HG03354 (cell line): ENCODE measurements around the gene ZPBP.

Source experiments
- ATAC-seq: cut with Tn5 transposase; IDR thresholded peaks from one replicate; pipeline ENCODE4 v1.9.1; 2021; ENCODE audit warnings: mild to moderate bottlenecking; ENCODE audit not compliant: unreplicated experiment, poor library complexity, severe bottlenecking

Gene ZPBP

GRCh38 chr7:50092579-50093491 lies at the start of gene ZPBP:
Gene ZPBP, minus strand, starts transcription at chr7:50093246. Its CDS starts 52 bp downstream, at chr7:50093194.
- ATAC-seq: peak; percentile 87

- peak; percentile 54 for ATAC-seq
These were observed 49.5 kb upstream of the ZPBP start for GRCh38 chr7:50142425-50143017.

GRCh38 chr7:50141854-50142253 lies 48.8 kb upstream of the ZPBP start:
- no peak for ATAC-seq

GRCh38 chr7:50141131-50141530 lies 48.1 kb upstream of the ZPBP start:
- no peak for ATAC-seq

- no peak for ATAC-seq
These were observed 47.6 kb upstream of the ZPBP start for GRCh38 chr7:50140688-50141087.

- ATAC-seq: no peak
These were observed 45.1 kb upstream of the ZPBP start for GRCh38 chr7:50138101-50138500.

GRCh38 chr7:50125766-50126165 lies 32.7 kb upstream of the ZPBP start:
- no peak for ATAC-seq

- ATAC-seq: peak; percentile 84
These were observed 28.2 kb upstream of the ZPBP start for GRCh38 chr7:50121286-50121685.

GRCh38 chr7:50119815-50120637 lies 27.0 kb upstream of the ZPBP start:
- ATAC-seq: peak; percentile 85

GRCh38 chr7:50112250-50112649 lies 19.2 kb upstream of the ZPBP start:
- no peak for ATAC-seq

- no peak for ATAC-seq
These were observed 8.8 kb upstream of the ZPBP start for GRCh38 chr7:50101873-50102272.

- ATAC-seq: no peak
These were observed 2.6 kb upstream of the ZPBP start for GRCh38 chr7:50095634-50096033.

GRCh38 chr7:50088463-50089129 lies 4.5 kb downstream of the ZPBP start:
- no peak for ATAC-seq

- no peak for ATAC-seq
These were observed 7.7 kb downstream of the ZPBP start for GRCh38 chr7:50085344-50085743.

GRCh38 chr7:50073093-50073492 lies 20.0 kb downstream of the ZPBP start:
- ATAC-seq: no peak

GRCh38 chr7:50069613-50070012 lies 23.4 kb downstream of the ZPBP start:
- peak; percentile 72 for ATAC-seq

- ATAC-seq: peak; percentile 63
These were observed 24.0 kb downstream of the ZPBP start for GRCh38 chr7:50068850-50069551.

- ATAC-seq: peak; percentile 67
These were observed 25.0 kb downstream of the ZPBP start for GRCh38 chr7:50068026-50068425.

- no peak for ATAC-seq
These were observed 30.1 kb downstream of the ZPBP start for GRCh38 chr7:50062951-50063350.
